ENCODE data around the gene GPRIN2. TPM values are rescaled to one million over a fixed set of nuclear protein-coding genes. Genes with fewer than 3 reads are reported as not detected.

The GPRIN2 gene
- total and polyA plus RNA-seq, 2 of the 8 experiments (the other 6 are each of a cell fraction or from before 2014, with no cell fraction given) = 14.3 to 18.6 TPM

DNA sequence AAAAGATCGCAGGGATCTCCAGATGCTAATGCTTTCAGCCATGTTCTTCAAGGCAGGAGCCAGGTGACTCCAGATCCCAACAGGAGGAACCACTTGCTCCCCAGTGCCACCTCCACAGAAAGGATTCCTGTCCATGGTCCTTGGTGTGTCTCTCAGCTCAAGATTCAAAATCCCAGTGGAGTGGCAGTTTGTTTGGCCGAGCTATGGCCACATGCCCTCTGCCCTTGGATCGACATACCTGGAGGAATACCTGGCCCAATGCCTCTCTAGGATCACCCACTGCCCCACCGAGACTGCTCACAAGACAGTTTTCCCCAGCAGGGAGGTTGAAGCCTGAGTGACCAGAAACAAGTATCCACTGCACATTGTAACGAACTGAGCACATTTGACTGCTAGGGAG, 3.9 kb upstream of the GPRIN2 start:
- H2BK120ac ChIP-seq (replicated peaks; ENCODE audit: low read depth, low read length) = no peak overlapping the region
- no peak overlapping the region for H4K8ac ChIP-seq (ENCODE audit: extremely low read depth, insufficient read depth, low read length)
- H3K18ac ChIP-seq (ENCODE audit: extremely low read depth, low read length) = no peak overlapping the region
- no peaks in the 10 kb centered on the region for H3K36me3 ChIP-seq (ENCODE audit: control insufficient read depth in 2 of 4, insufficient read depth in 4 of 4, low read length in 3 of 4)
- H3K9ac ChIP-seq (replicated peaks in 1 of 4; ENCODE audit: extremely low read depth in 1 of 4, low read depth in 3 of 4, low read length in 3 of 4) = no peak overlapping the region
- peaks cover 13% of the 10 kb centered on the region for H3K23me2 ChIP-seq (ENCODE audit: low read depth, low read length)
- H3K79me1 ChIP-seq (ENCODE audit: low read depth, low read length) = no peaks in the 10 kb centered on the region
- no peak overlapping the region for H2AK5ac ChIP-seq (ENCODE audit: low read depth, low read length)
- H3K14ac ChIP-seq (ENCODE audit: insufficient read length) = no peak overlapping the region
- H2AFZ ChIP-seq (ENCODE audit: low read length) = no peak overlapping the region
- no peak overlapping the region for H2BK5ac ChIP-seq (ENCODE audit: low read depth, low read length)
- POLR2A ChIA-PET (ENCODE audit: partially characterized antibody) = interaction anchor here (1.9 kb wide), 1 partner anchor 15 kb away, joined by 10 read pairs; no protein-coding TSS in a partner anchor
- no peak overlapping the region for H3K4ac ChIP-seq (replicated peaks; ENCODE audit: insufficient read length, low read depth, low read length)
- no peak for FAIRE-seq
- no peak overlapping the region for H2BK20ac ChIP-seq (ENCODE audit: low read length)
- H2BK15ac ChIP-seq (ENCODE audit: low read length) = no peak overlapping the region
- peaks cover 2 to 13% (median 11%) of the 10 kb centered on the region in 4 experiments for H3K4me1 ChIP-seq (replicated peaks in 1 of 4; ENCODE audit: control insufficient read depth in 3 of 4, insufficient read depth in 4 of 4, low read length in 3 of 4)
- no peaks in the 10 kb centered on the region for H3K9me3 ChIP-seq (ENCODE audit: insufficient read depth in 2 of 2, low read depth in 1 of 2, low read length in 1 of 2)
- H4K5ac ChIP-seq (ENCODE audit: insufficient read length, low read depth, low read length) = no peak overlapping the region
- WGBS, 2 experiments (ENCODE audit: extremely low coverage in 1 of 2, insufficient coverage in 1 of 2, insufficient read length in 1 of 2, insufficient replicate concordance in 2 of 2, low coverage in 1 of 2, low lambda C conversion rate in 2 of 2, missing lambda C conversion rate in 1 of 2) = 79% methylated on average over 5 of the region's 5 CpGs; no CpG with 5 or more reads in 1 of the 2 experiments
- H3K27me3 ChIP-seq (replicated peaks in 1 of 4; ENCODE audit: control insufficient read depth in 3 of 4, extremely low read depth in 1 of 4, insufficient read depth in 3 of 4, low read length in 3 of 4) = peaks cover 0 to 18% (median 10%) of the 10 kb centered on the region in 4 experiments; a peak in 4 of 7 replicates
- no peak overlapping the region for H3K56ac ChIP-seq (replicated peaks; ENCODE audit: insufficient read length, low read depth, low read length)
- no peak overlapping the region for H3K27ac ChIP-seq (ENCODE audit: low read depth, low read length)
- peak in 1 of 2 experiments; percentile 45 for DNase-seq (ENCODE audit: low read depth in 1 of 2, low spot score in 2 of 2)
- no peak overlapping the region for H3K23ac ChIP-seq (ENCODE audit: insufficient read length)
- no peak overlapping the region for H3K4me3 ChIP-seq (ENCODE audit: extremely low read depth in 1 of 4, insufficient read depth in 2 of 4, low read depth in 3 of 4, low read length in 4 of 4)
- no peaks in the 10 kb centered on the region for H3K79me2 ChIP-seq (ENCODE audit: control insufficient read depth in 1 of 2, insufficient read depth in 2 of 2, low read length in 2 of 2)
- H3K4me2 ChIP-seq (ENCODE audit: insufficient read depth in 1 of 2, low read depth in 2 of 2, low read length in 2 of 2) = no peak overlapping the region
- no peak overlapping the region for H2BK12ac ChIP-seq (ENCODE audit: low read depth, low read length)
- H4K91ac ChIP-seq (replicated peaks; ENCODE audit: insufficient read length, low read length) = no peak overlapping the region
- peaks cover 0 to 2% of the 10 kb centered on the region in 2 experiments for H4K20me1 ChIP-seq (replicated peaks in 1 of 2; ENCODE audit: control insufficient read depth in 1 of 2, insufficient read depth in 2 of 2, low read length in 2 of 2)
- CTCF ChIA-PET (ENCODE audit: partially characterized antibody) = interaction anchor here (0.6 to 2.5 kb wide), 6 partner anchors 8 to 335 kb away, joined by 3 to 20 read pairs (median 4); no protein-coding TSS in a partner anchor
- no peak for TF ChIP-seq POLR2A (IDR thresholded peaks at IDR 0.05; ENCODE audit: control extremely low read depth in 1 of 2, low read depth in 2 of 2, low read length in 2 of 2)
- TF ChIP-seq CEBPB (IDR thresholded peaks at IDR 0.05; ENCODE audit: low read depth, low read length) = no peak
- no peak for TF ChIP-seq RBBP5 (IDR thresholded peaks at IDR 0.05; ENCODE audit: borderline replicate concordance, low read depth, low read length)
- TF ChIP-seq, protein P1, sequence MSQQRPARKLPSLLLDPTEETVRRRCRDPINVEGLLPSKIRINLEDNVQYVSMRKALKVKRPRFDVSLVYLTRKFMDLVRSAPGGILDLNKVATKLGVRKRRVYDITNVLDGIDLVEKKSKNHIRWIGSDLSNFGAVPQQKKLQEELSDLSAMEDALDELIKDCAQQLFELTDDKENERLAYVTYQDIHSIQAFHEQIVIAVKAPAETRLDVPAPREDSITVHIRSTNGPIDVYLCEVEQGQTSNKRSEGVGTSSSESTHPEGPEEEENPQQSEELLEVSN (IDR thresholded peaks at IDR 0.05) = no peak
- no peak for TF ChIP-seq RNF2 (IDR thresholded peaks at IDR 0.05; ENCODE audit: borderline replicate concordance, low read depth, low read length, missing control alignments, poor library complexity, severe bottlenecking)
